GM18868 (cell line): ENCODE results near the gene NLGN1.

Source experiments
- ATAC-seq: cut with Tn5 transposase; IDR thresholded peaks from one replicate; pipeline ENCODE4 v1.9.1; 2021; ENCODE audit warnings: mild to moderate bottlenecking, moderate library complexity; ENCODE audit not compliant: unreplicated experiment

NLGN1 gene

GRCh38 chr3:173630849-173631248 lies 233.3 kb downstream of the NLGN1 start:
- ATAC-seq: no peak

GRCh38 chr3:173632945-173633344 lies 235.4 kb downstream of the NLGN1 start:
- ATAC-seq: no peak

GRCh38 chr3:173635826-173636225 lies 238.3 kb downstream of the NLGN1 start:
- ATAC-seq: no peak

GRCh38 chr3:173639098-173639497 lies 241.6 kb downstream of the NLGN1 start:
- no peak for ATAC-seq

GRCh38 chr3:173641696-173642095 lies 244.2 kb downstream of the NLGN1 start:
- ATAC-seq: no peak

- ATAC-seq: no peak
Observed at GRCh38 chr3:173644086-173645082, 246.8 kb downstream of the NLGN1 start.

GRCh38 chr3:173650596-173650995 lies 253.1 kb downstream of the NLGN1 start:
- no peak for ATAC-seq

- no peak for ATAC-seq
Observed at GRCh38 chr3:173652093-173652492, 254.5 kb downstream of the NLGN1 start.

- ATAC-seq: no peak
Observed at GRCh38 chr3:173653781-173654180, 256.2 kb downstream of the NLGN1 start.

GRCh38 chr3:173659972-173660371 lies 262.4 kb downstream of the NLGN1 start:
- no peak for ATAC-seq

- no peak for ATAC-seq
Observed at GRCh38 chr3:173660645-173661299, 263.2 kb downstream of the NLGN1 start.

- no peak for ATAC-seq
Observed at GRCh38 chr3:173663696-173664111, 266.2 kb downstream of the NLGN1 start.

GRCh38 chr3:173676094-173676493 lies 278.6 kb downstream of the NLGN1 start:
- ATAC-seq: no peak

GRCh38 chr3:173681188-173681678 lies 283.7 kb downstream of the NLGN1 start:
- ATAC-seq: no peak

- no peak for ATAC-seq
Observed at GRCh38 chr3:173685456-173685855, 287.9 kb downstream of the NLGN1 start.

GRCh38 chr3:173688216-173688842 lies 290.8 kb downstream of the NLGN1 start:
- ATAC-seq: no peak

- no peak for ATAC-seq
Observed at GRCh38 chr3:173690542-173691180, 293.1 kb downstream of the NLGN1 start.

- no peak for ATAC-seq
Observed at GRCh38 chr3:173699353-173699752, 301.8 kb downstream of the NLGN1 start.

GRCh38 chr3:173700336-173700735 lies 302.8 kb downstream of the NLGN1 start:
- ATAC-seq: no peak

- no peak for ATAC-seq
Observed at GRCh38 chr3:173702561-173702960, 305.0 kb downstream of the NLGN1 start.

- no peak for ATAC-seq
Observed at GRCh38 chr3:173703771-173704170, 306.2 kb downstream of the NLGN1 start.
